HCT116 (cell line): ENCODE results near the gene RFX2. TPM values are rescaled to one million over a fixed set of nuclear protein-coding genes. Genes with fewer than 3 reads are reported as not detected.

Experiments
- ATAC-seq: fragments of 200-7000 bp; cut with Tn5 transposase; 2 replicates; pipeline ENCODE4 v1.9.1; 2020; ENCODE audit warnings: mild to moderate bottlenecking, moderate library complexity
- BruUV-seq: library from RNA; stranded (reverse); fragments of 400-500 nt; replicated peaks from 2 replicates; lab custom pipeline; 2021; lab: Mats Ljungman, UMichigan
- CTCF ChIA-PET: fragments of 300-600 bp; sonication (Branson Sonifier 250); formaldehyde crosslinking; loops from one replicate; lab custom pipeline; 2021; ENCODE audit warnings: antibody characterized with exemption; lab: Charles Lee
- POLR2A ChIA-PET: fragments of 300-600, 350-600 bp; sonication (Branson Sonifier 250); formaldehyde crosslinking; loops from one replicate; lab custom pipeline; 2021; ENCODE audit warnings: antibody characterized with exemption; lab: Charles Lee
- RAD21 ChIA-PET, 2 experiments: fragments of 300-600 bp; sonication (Branson Sonifier 250); formaldehyde crosslinking; loops; one replicate each; lab custom pipeline; 2023; ENCODE audit warnings: low total read pairs in 2 of 2; ENCODE audit not compliant: uncharacterized antibody in 2 of 2, unreplicated experiment in 2 of 2, low non-redundant PET in 1 of 2; lab: Charles Lee
- DNase-seq: peaks from one replicate; pipeline ENCODE4 v3.0.0-alpha.2; 2010; ENCODE audit warnings: low read depth, low spot score
- H2AFZ ChIP-seq: fragments of 200-600 bp; shearing (Covaris generic), sonication (generic); 2 replicates; pipeline ENCODE4 v1.6.1; 2017; ENCODE audit warnings: low read depth, mixed run types, mixed read lengths, antibody characterized with exemption, low read length; ENCODE audit not compliant: poor library complexity, severe bottlenecking
- H3K27ac ChIP-seq: 2 replicates; pipeline ENCODE4 v1.5.1; 2012; ENCODE audit warnings: low read depth, low read length
- H3K27me3 ChIP-seq: fragments of 200-600 bp; sonication (generic); 2 replicates; pipeline ENCODE4 v1.6.1; 2016; ENCODE audit warnings: mixed run types, low read length, mixed read lengths; ENCODE audit not compliant: insufficient read depth
- H3K36me3 ChIP-seq, 2 experiments: fragments of 200-500 bp in 1 of 2; fragments of 200-600 bp in 1 of 2; sonication (Bioruptor generic) in 1 of 2; sonication (generic) in 1 of 2; 2 replicates each; pipeline versions ENCODE4 v1.5.1 to v1.6.1; 2014 to 2016; ENCODE audit warnings: low read length in 2 of 2, inconsistent platforms in 1 of 2, mixed read lengths in 1 of 2, mixed run types in 1 of 2; ENCODE audit not compliant: insufficient read depth in 2 of 2, control insufficient read depth in 1 of 2
- H3K4me1 ChIP-seq, 2 experiments: fragments of 200-600 bp in 1 of 2; sonication (generic) in 1 of 2; 2 replicates each; pipeline versions ENCODE4 v1.5.1 to v1.6.1; 2012 to 2017; ENCODE audit warnings: low read length in 2 of 2, inconsistent platforms in 1 of 2, mild to moderate bottlenecking in 1 of 2, mixed read lengths in 1 of 2, mixed run types in 1 of 2, moderate library complexity in 1 of 2; ENCODE audit not compliant: insufficient read depth in 2 of 2, control insufficient read depth in 1 of 2
- H3K4me2 ChIP-seq: fragments of 200-600 bp; sonication (generic); 2 replicates; pipeline ENCODE4 v1.6.1; 2017; ENCODE audit warnings: mixed run types, low read length, mixed read lengths
- H3K4me3 ChIP-seq, 2 experiments: fragments of 200-600 bp in 1 of 2; sonication (generic) in 1 of 2; replicated peaks in 1 of 2; 2 replicates each; pipeline ENCODE4 v1.5.1; 2011 to 2016; ENCODE audit warnings: low read length in 2 of 2, control low read depth in 1 of 2, low read depth in 1 of 2, mild to moderate bottlenecking in 1 of 2, mixed read lengths in 1 of 2, mixed run types in 1 of 2
- H3K79me2 ChIP-seq: fragments of 200-600 bp; sonication (generic); 2 replicates; pipeline ENCODE4 v1.6.1; 2017; ENCODE audit warnings: mild to moderate bottlenecking, mixed run types, low read length, moderate library complexity, mixed read lengths; ENCODE audit not compliant: insufficient read depth
- H3K9ac ChIP-seq: fragments of 200-600 bp; sonication (generic); 2 replicates; pipeline ENCODE4 v1.6.1; 2016; ENCODE audit warnings: low read length, mixed read lengths
- H3K9me2 ChIP-seq: fragments of 200-600 bp; sonication (generic), shearing (Covaris generic); 2 replicates; pipeline ENCODE4 v1.6.1; 2017; ENCODE audit warnings: mixed run types, mild to moderate bottlenecking, moderate library complexity; ENCODE audit not compliant: insufficient read depth
- H3K9me3 ChIP-seq, 2 experiments: fragments of 200-500 bp in 1 of 2; fragments of 200-600 bp in 1 of 2; sonication (Bioruptor generic) in 1 of 2; sonication (generic) in 1 of 2; 2 replicates each; pipeline ENCODE4 v1.6.1; 2014 to 2017; ENCODE audit warnings: low read length in 2 of 2, mixed read lengths in 2 of 2, inconsistent platforms in 1 of 2, low read depth in 1 of 2, mild to moderate bottlenecking in 1 of 2, mixed run types in 1 of 2, moderate library complexity in 1 of 2; ENCODE audit not compliant: control insufficient read depth in 1 of 2, insufficient read depth in 1 of 2
- H4K20me1 ChIP-seq: fragments of 200-600 bp; sonication (generic), shearing (Covaris generic); 2 replicates; pipeline ENCODE4 v1.6.1; 2017; ENCODE audit warnings: mixed run types, mild to moderate bottlenecking, moderate library complexity; ENCODE audit not compliant: insufficient read depth
- CEBPB ChIP-seq: IDR thresholded peaks from 2 replicates; pipeline ENCODE4 v1.6.1; 2012; ENCODE audit warnings: low read depth
- CTCF ChIP-seq, 3 experiments: fragments of 200-600 bp in 1 of 3; sonication (generic) in 1 of 3; IDR thresholded peaks in 2 of 3; conservative IDR thresholded peaks in 1 of 3; 2 replicates each; pipeline ENCODE4 v1.5.1; 2012 to 2017; ENCODE audit warnings: low read depth in 2 of 3, low read length in 2 of 3, antibody characterized with exemption in 1 of 3, borderline replicate concordance in 1 of 3, control low read depth in 1 of 3, mild to moderate bottlenecking in 1 of 3, mixed read lengths in 1 of 3, mixed run types in 1 of 3, moderate library complexity in 1 of 3; ENCODE audit not compliant: insufficient read depth in 1 of 3
- EGR1 ChIP-seq: IDR thresholded peaks from 2 replicates; pipeline ENCODE4 v1.6.1; 2012; ENCODE audit warnings: low read depth
- ELF1 ChIP-seq: IDR thresholded peaks from 2 replicates; pipeline ENCODE4 v1.6.1; 2012; ENCODE audit warnings: low read depth, borderline replicate concordance
- EZH2 ChIP-seq: fragments of 200-600 bp; sonication (generic); IDR thresholded peaks from 2 replicates; pipeline ENCODE4 v1.6.1; 2017; ENCODE audit warnings: antibody characterized with exemption, mixed run types
- FOSL1 ChIP-seq: IDR thresholded peaks from 2 replicates; pipeline ENCODE4 v1.6.1; 2012; ENCODE audit warnings: low read depth
- MAX ChIP-seq: IDR thresholded peaks from 2 replicates; pipeline ENCODE4 v1.6.1; 2012
- POLR2AphosphoS5 ChIP-seq: IDR thresholded peaks from 2 replicates; pipeline ENCODE4 v1.6.1; 2011; ENCODE audit warnings: mild to moderate bottlenecking, low read depth, low read length, moderate library complexity
- SIN3A ChIP-seq: IDR thresholded peaks from 2 replicates; pipeline ENCODE4 v1.6.1; 2012; ENCODE audit warnings: low read depth
- TCF7L2 ChIP-seq: IDR thresholded peaks from 2 replicates; pipeline ENCODE4 v1.7.0; 2011; ENCODE audit warnings: borderline replicate concordance, inconsistent platforms; ENCODE audit not compliant: insufficient read depth, insufficient read length; ENCODE audit errors: extremely low read depth
- ZFX ChIP-seq: fragments of 450-650 bp; IDR thresholded peaks from 2 replicates; pipeline ENCODE4 v1.6.1; 2017
- ZNF274 ChIP-seq: fragments of 200-500 bp; sonication (Bioruptor generic); IDR thresholded peaks from 2 replicates; pipeline ENCODE4 v1.6.1; 2014; ENCODE audit warnings: mild to moderate bottlenecking, low read depth, low read length, inconsistent platforms
- intact Hi-C: fragments of 100-400 bp; cut with micrococcal nuclease; formaldehyde crosslinking; loops from 2 replicates; pipeline ENCODE4 v1.10.0; 2022
- total RNA-seq: library from RNA; stranded (reverse); gene quantifications from one replicate; pipeline ENCODE4 v1.2.1, GENCODE V29; 2021; ENCODE audit not compliant: unreplicated experiment

The RFX2 gene
- total RNA-seq, 1 experiment from 2014 or later: 13.7 TPM

- Histone ChIP-seq H3K4me1 (peaks cover 0 to 12% of the 10 kb centered on the region in 2 experiments; a peak in 2 of 4 replicates), H3K79me2 (peaks cover 100% of the 10 kb centered on the region), H3K9ac (no peak overlapping the region)
These were observed 143.4 kb downstream of the RFX2 start for GRCh38 chr19:5966941-5967340.

GRCh38 chr19:5966215-5966614 is 144.1 kb downstream of the RFX2 start:
- BruUV-seq: no TSS peak
- Histone ChIP-seq H3K4me1 (peaks cover 0 to 12% of the 10 kb centered on the region in 2 experiments; a peak in 2 of 4 replicates), H3K9ac (no peak overlapping the region), H3K27me3 (no peaks in the 10 kb centered on the region), H3K9me2 (no peaks in the 10 kb centered on the region), H4K20me1 (peaks cover 5% of the 10 kb centered on the region; the same call in 1 of the 2 replicates), H3K79me2 (peaks cover 98% of the 10 kb centered on the region), H3K9me3 (no peaks in the 10 kb centered on the region), H3K4me3 (no peak overlapping the region), H3K27ac (no peak overlapping the region), H2AFZ (no peak overlapping the region), H3K36me3 (peaks cover 3 to 7% of the 10 kb centered on the region in 2 experiments; a peak in 2 of 4 replicates), H3K4me2 (no peak overlapping the region)
- TF ChIP-seq ZFX (no peak), CTCF (IDR thresholded peaks at IDR 0.05 in 2 of 3, conservative IDR thresholded peaks at IDR 0.05 in 1 of 3; ENCODE audit: borderline replicate concordance in 1 of 3, insufficient read depth in 1 of 3, low read depth in 2 of 3, low read length in 2 of 3) (no peak), FOSL1 (no peak), POLR2AphosphoS5 (no peak), EZH2 (no peak), MAX (no peak), CEBPB (no peak), ELF1 (no peak), EGR1 (no peak), SIN3A (no peak)
- DNase-seq (no peak), ATAC-seq (no peak)
- intact Hi-C loops: loop anchor here (5.0 kb wide), 1 partner anchor 154 kb away; no protein-coding TSS in a partner anchor
- ChIA-PET RAD21 (no interaction called here), CTCF (no interaction called here), POLR2A (no interaction called here)

More at GRCh38 chr19:5966941-5967340, 143.4 kb downstream of the RFX2 start:
- Histone ChIP-seq H3K9me2 (no peaks in the 10 kb centered on the region), H3K27ac (no peak overlapping the region), H2AFZ (no peak overlapping the region), H3K9me3 (no peaks in the 10 kb centered on the region), H4K20me1 (peaks cover 5% of the 10 kb centered on the region; the same call in 1 of the 2 replicates), H3K27me3 (no peaks in the 10 kb centered on the region), H3K4me2 (no peak overlapping the region), H3K36me3 (peaks cover 3 to 7% of the 10 kb centered on the region in 2 experiments; a peak in 2 of 4 replicates), H3K4me3 (no peak overlapping the region)
- DNase-seq (no peak), ATAC-seq (no peak)
- intact Hi-C loops: loop anchor here (5.0 kb wide), 1 partner anchor 155 kb away; no protein-coding TSS in a partner anchor
- BruUV-seq: no TSS peak
- ChIA-PET RAD21 (no interaction called here), POLR2A (no interaction called here), CTCF (interaction anchor here (1.5 kb wide), 1 partner anchor 30 kb away, joined by 3 read pairs; no protein-coding TSS in a partner anchor)
- no peak for TF ChIP-seq TCF7L2
- TF ChIP-seq MAX: no peak
- no peak for TF ChIP-seq ZNF274
- no peak for TF ChIP-seq SIN3A
